ENCODE results near the gene CRK. TPM values are rescaled to one million over a fixed set of nuclear protein-coding genes. Genes with fewer than 3 reads are reported as not detected.

Gene CRK
- total RNA-seq, 1 experiment from 2014 or later: 41.8 TPM

DNA sequence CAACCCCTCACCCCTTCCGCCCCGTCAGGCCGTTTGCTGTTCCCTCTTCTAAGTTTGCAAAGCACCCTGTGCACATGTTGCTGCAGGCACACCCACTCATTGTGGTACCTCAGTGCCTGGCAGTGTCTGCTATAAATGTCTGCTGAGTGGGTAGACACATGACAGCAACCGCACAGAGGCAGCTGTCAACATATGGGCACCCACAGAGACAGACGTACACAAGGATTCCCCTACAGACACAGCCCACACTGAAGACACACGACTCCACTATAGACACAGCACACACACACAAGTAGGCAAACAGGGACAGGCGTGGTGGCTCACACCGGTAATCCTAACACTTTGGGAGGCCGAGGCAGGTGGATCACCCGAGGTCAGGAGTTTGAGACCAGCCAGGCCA, 17.8 kb upstream of the CRK start:
- Histone ChIP-seq H3K4me2 (ENCODE audit: low read length) (no peak overlapping the region), H4K20me1 (ENCODE audit: low read length) (no peaks in the 10 kb centered on the region), H3K9me2 (replicated peaks; ENCODE audit: low read length) (no peaks in the 10 kb centered on the region), H3K4me3 (ENCODE audit: low read length) (no peak overlapping the region), H3K27ac (ENCODE audit: low read length) (no peak overlapping the region), H3K9ac (ENCODE audit: low read length) (no peak overlapping the region), H3K36me3 (ENCODE audit: low read depth, low read length) (no peaks in the 10 kb centered on the region; the same call in 1 of the 2 replicates), H3K9me3 (ENCODE audit: low read length) (no peaks in the 10 kb centered on the region), H3K27me3 (ENCODE audit: low read length) (no peaks in the 10 kb centered on the region), H2AFZ (ENCODE audit: low read length) (no peak overlapping the region), H3F3A (ENCODE audit: low read length, unreplicated experiment) (no peaks in the 10 kb centered on the region), H3K79me2 (ENCODE audit: low read length) (no peaks in the 10 kb centered on the region), H3K4me1 (ENCODE audit: insufficient read depth, low read length) (no peaks in the 10 kb centered on the region)
- POLR2A ChIA-PET (ENCODE audit: unreplicated experiment): no interaction called here
- DNase-seq (no peak), ATAC-seq (no peak)
- TF ChIP-seq, protein P1, sequence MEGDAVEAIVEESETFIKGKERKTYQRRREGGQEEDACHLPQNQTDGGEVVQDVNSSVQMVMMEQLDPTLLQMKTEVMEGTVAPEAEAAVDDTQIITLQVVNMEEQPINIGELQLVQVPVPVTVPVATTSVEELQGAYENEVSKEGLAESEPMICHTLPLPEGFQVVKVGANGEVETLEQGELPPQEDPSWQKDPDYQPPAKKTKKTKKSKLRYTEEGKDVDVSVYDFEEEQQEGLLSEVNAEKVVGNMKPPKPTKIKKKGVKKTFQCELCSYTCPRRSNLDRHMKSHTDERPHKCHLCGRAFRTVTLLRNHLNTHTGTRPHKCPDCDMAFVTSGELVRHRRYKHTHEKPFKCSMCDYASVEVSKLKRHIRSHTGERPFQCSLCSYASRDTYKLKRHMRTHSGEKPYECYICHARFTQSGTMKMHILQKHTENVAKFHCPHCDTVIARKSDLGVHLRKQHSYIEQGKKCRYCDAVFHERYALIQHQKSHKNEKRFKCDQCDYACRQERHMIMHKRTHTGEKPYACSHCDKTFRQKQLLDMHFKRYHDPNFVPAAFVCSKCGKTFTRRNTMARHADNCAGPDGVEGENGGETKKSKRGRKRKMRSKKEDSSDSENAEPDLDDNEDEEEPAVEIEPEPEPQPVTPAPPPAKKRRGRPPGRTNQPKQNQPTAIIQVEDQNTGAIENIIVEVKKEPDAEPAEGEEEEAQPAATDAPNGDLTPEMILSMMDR (conservative IDR thresholded peaks at IDR 0.05; ENCODE audit: low read depth, low read length): no peak
- TF ChIP-seq EZH2phosphoT487 (IDR thresholded peaks at IDR 0.05; ENCODE audit: borderline replicate concordance, low read length): no peak
- TF ChIP-seq EZH2 (IDR thresholded peaks at IDR 0.05; ENCODE audit: low read length, unreplicated experiment): no peak
- intact Hi-C loops (cut with micrococcal nuclease): no loop called here
- BruUV-seq (replicated peaks): no TSS peak
- CTCF ChIA-PET: no interaction called here

DNA sequence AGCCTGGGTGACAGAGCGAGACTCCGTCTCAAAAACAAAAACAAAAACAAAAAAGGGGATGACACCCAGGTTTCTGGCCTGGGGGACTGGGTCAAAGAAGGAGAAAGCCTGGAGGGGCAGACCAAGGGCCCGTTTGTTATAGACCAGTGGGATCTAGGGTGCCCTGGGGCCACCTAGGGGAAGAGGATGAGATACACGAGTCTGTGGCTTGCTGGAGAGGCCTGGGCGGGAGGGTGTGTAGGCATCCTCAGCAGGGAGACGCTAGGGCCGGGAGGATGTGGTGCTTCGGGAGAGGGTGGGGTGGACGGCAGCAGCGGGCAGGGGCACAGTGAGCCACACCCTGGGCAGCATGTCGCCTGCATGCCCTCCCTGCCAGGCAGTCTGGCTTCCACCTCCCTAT, 17.1 kb upstream of the CRK start:
- H3K9me3 ChIP-seq (ENCODE audit: low read length): no peaks in the 10 kb centered on the region
- H3K9ac ChIP-seq (ENCODE audit: low read length): no peak overlapping the region
- H3K79me2 ChIP-seq (ENCODE audit: low read length): no peaks in the 10 kb centered on the region
- CTCF ChIA-PET: no interaction called here
- ATAC-seq (no peak), DNase-seq (no peak)
- no peaks in the 10 kb centered on the region; the same call in 1 of the 2 replicates for H3K36me3 ChIP-seq (ENCODE audit: low read depth, low read length)
- POLR2A ChIA-PET (ENCODE audit: unreplicated experiment): no interaction called here
- TF ChIP-seq, protein P1 (conservative IDR thresholded peaks at IDR 0.05; ENCODE audit: low read depth, low read length): no peak
- TF ChIP-seq EZH2phosphoT487 (IDR thresholded peaks at IDR 0.05; ENCODE audit: borderline replicate concordance, low read length) (no peak), EZH2 (IDR thresholded peaks at IDR 0.05; ENCODE audit: low read length, unreplicated experiment) (no peak)
- BruUV-seq (replicated peaks): no TSS peak
- no peaks in the 10 kb centered on the region for H3K4me1 ChIP-seq (ENCODE audit: insufficient read depth, low read length)
- H3K4me2 ChIP-seq (ENCODE audit: low read length): no peak overlapping the region
- no peaks in the 10 kb centered on the region for H3F3A ChIP-seq (ENCODE audit: low read length, unreplicated experiment)
- no peak overlapping the region for H3K27ac ChIP-seq (ENCODE audit: low read length)
- no peaks in the 10 kb centered on the region for H4K20me1 ChIP-seq (ENCODE audit: low read length)
- no peaks in the 10 kb centered on the region for H3K9me2 ChIP-seq (replicated peaks; ENCODE audit: low read length)
- intact Hi-C loops (cut with micrococcal nuclease): no loop called here
- no peak overlapping the region for H2AFZ ChIP-seq (ENCODE audit: low read length)
- no peaks in the 10 kb centered on the region for H3K27me3 ChIP-seq (ENCODE audit: low read length)
- H3K4me3 ChIP-seq (ENCODE audit: low read length): no peak overlapping the region

DNA sequence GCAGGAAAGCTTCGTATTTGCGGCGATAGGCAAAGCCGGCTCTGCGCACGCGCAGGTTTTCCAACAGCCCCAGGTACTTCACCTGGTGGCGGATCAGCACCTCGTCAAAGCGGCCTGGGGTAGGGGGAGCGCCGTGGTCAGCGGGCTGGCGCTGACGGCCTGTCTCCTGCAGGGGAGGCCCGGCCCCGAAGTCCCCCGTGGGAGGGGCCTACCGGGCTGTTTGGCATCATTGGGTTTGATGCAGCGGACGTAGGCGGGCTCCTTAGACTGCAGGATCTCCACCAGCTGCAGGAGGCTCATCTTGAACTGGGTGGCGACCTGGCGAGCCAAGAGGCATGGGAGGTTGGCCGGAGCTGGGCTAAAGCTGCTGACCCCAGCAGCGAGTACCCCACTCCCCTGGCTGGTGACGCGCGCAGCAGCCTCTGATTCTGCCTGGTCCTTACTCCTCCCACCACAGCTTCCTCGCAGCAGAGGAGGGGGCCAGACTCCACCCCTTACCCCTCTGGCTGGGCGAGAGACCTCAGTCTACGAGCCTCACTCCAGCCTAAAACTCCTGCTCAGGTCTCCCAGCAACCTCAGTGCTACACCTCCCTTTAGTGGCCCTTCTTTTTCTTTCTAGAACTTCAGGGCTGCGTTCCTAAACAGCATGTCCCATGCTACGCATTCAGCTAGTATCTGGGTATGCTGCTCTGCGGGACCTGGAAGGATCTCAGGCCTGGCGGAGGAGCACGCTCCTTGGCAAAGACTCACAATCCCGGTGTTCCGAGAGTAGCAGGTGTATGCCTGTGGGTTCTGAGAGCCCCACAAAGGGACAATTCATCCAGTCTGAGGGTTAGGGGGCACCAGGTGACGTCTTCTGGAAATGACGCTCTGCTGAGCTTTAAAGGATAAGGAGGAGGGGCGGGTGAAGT, 16.1 kb upstream of the CRK start:
- no peak overlapping the region for H2AFZ ChIP-seq (ENCODE audit: low read length)
- no peak overlapping the region for H3K9ac ChIP-seq (ENCODE audit: low read length)
- no peak overlapping the region for H3K4me2 ChIP-seq (ENCODE audit: low read length)
- BruUV-seq (replicated peaks): no TSS peak
- DNase-seq: no peak
- ATAC-seq: no peak
- no peaks in the 10 kb centered on the region for H3K4me1 ChIP-seq (ENCODE audit: insufficient read depth, low read length)
- no peaks in the 10 kb centered on the region; the same call in 1 of the 2 replicates for H3K36me3 ChIP-seq (ENCODE audit: low read depth, low read length)
- no peak overlapping the region for H3K4me3 ChIP-seq (ENCODE audit: low read length)
- no peaks in the 10 kb centered on the region for H3K9me2 ChIP-seq (replicated peaks; ENCODE audit: low read length)
- no peaks in the 10 kb centered on the region for H3K79me2 ChIP-seq (ENCODE audit: low read length)
- TF ChIP-seq, protein P1 (conservative IDR thresholded peaks at IDR 0.05; ENCODE audit: low read depth, low read length): no peak
- TF ChIP-seq EZH2 (IDR thresholded peaks at IDR 0.05; ENCODE audit: low read length, unreplicated experiment) (no peak), EZH2phosphoT487 (IDR thresholded peaks at IDR 0.05; ENCODE audit: borderline replicate concordance, low read length) (no peak)
- no peaks in the 10 kb centered on the region for H3F3A ChIP-seq (ENCODE audit: low read length, unreplicated experiment)
- CTCF ChIA-PET: no interaction called here
- POLR2A ChIA-PET (ENCODE audit: unreplicated experiment): no interaction called here
- no peak overlapping the region for H3K27ac ChIP-seq (ENCODE audit: low read length)
- H3K9me3 ChIP-seq (ENCODE audit: low read length): no peaks in the 10 kb centered on the region
- intact Hi-C loops (cut with micrococcal nuclease): no loop called here
- no peaks in the 10 kb centered on the region for H3K27me3 ChIP-seq (ENCODE audit: low read length)
- no peaks in the 10 kb centered on the region for H4K20me1 ChIP-seq (ENCODE audit: low read length)

All from PC-3 (cell line).